ENCODE results near the gene COG5. TPM values are rescaled to one million over a fixed set of nuclear protein-coding genes. Genes with fewer than 3 reads are reported as not detected.

COG5 gene
- total RNA-seq, 1 donor from 2014 or later, result 26.8 TPM

DNA sequence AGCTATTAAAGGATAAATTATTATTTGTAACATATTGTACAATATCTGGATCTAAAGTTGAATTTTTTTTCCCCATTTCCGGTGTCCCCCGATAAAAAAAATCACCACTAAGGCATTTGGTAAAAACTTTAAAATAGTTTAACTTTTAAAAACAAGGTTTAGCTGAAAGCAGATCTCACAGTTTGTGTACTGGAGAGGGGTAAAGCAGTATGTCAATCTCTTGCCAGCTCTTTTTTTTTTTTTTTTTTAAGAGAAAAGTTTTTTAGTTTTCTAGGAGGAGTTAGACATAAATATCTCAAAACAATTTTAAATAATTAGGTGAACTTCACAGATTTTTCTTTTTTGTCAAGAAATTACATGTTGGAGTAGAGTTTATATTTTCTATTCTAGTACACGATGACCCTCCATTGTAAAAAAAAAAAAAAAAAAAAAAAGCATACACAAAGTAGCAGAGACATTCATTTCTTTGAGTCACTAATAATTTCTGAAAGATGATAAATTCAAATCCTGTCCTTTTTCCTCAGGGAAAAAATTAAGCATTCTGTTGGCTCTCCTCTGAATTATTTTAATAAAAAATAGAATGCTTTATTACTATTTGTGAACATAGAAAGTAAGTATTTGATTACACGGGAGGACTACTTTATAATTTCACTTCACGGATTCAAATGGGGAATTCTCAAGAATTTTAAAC lies 396.8 kb downstream of the COG5 start:
- Mint-ChIP-seq H3K9me3 (no peaks in the 10 kb centered on the region), H3K4me1 (peaks cover 27% of the 10 kb centered on the region), H3K27me3 (ENCODE audit: low read depth) (peaks cover 4% of the 10 kb centered on the region), H3K4me3 (peak overlapping the region; percentile 98), H3K27ac (ENCODE audit: unreplicated experiment) (peak overlapping the region; percentile 98), H3K36me3 (ENCODE audit: low read depth) (no peaks in the 10 kb centered on the region)
- TF ChIP-seq, protein P1, sequence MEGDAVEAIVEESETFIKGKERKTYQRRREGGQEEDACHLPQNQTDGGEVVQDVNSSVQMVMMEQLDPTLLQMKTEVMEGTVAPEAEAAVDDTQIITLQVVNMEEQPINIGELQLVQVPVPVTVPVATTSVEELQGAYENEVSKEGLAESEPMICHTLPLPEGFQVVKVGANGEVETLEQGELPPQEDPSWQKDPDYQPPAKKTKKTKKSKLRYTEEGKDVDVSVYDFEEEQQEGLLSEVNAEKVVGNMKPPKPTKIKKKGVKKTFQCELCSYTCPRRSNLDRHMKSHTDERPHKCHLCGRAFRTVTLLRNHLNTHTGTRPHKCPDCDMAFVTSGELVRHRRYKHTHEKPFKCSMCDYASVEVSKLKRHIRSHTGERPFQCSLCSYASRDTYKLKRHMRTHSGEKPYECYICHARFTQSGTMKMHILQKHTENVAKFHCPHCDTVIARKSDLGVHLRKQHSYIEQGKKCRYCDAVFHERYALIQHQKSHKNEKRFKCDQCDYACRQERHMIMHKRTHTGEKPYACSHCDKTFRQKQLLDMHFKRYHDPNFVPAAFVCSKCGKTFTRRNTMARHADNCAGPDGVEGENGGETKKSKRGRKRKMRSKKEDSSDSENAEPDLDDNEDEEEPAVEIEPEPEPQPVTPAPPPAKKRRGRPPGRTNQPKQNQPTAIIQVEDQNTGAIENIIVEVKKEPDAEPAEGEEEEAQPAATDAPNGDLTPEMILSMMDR (conservative IDR thresholded peaks at IDR 0.05), result no peak
- no peak for DNase-seq (ENCODE audit: low read depth, low spot score)

DNA sequence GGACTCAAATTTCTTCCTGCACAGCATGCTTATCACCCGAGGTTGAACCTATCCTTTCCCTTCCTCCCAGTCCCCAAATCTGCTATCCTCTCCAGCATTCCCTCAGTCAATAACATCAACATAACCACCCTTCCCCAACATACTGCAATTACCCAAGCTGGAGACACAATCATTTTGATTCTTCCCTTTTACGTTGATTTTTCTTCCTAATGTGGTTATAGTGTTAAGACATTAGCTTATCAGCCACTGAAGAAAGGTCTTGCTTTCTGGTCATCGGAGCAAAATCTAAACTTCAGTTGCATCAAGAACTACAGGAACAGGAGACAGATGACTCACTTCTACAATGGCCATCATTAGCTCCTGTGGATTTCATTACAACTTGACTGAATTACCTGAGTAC lies 398.4 kb downstream of the COG5 start:
- no peaks in the 10 kb centered on the region for H3K36me3 Mint-ChIP-seq (ENCODE audit: low read depth)
- peaks cover 4% of the 10 kb centered on the region for H3K27me3 Mint-ChIP-seq (ENCODE audit: low read depth)
- peaks cover 22% of the 10 kb centered on the region for H3K4me1 Mint-ChIP-seq
- no peak overlapping the region for H3K4me3 Mint-ChIP-seq
- H3K27ac Mint-ChIP-seq (ENCODE audit: unreplicated experiment), result no peak overlapping the region
- TF ChIP-seq, protein P1 (conservative IDR thresholded peaks at IDR 0.05), result no peak
- no peak for DNase-seq (ENCODE audit: low read depth, low spot score)
- no peaks in the 10 kb centered on the region for H3K9me3 Mint-ChIP-seq

DNA sequence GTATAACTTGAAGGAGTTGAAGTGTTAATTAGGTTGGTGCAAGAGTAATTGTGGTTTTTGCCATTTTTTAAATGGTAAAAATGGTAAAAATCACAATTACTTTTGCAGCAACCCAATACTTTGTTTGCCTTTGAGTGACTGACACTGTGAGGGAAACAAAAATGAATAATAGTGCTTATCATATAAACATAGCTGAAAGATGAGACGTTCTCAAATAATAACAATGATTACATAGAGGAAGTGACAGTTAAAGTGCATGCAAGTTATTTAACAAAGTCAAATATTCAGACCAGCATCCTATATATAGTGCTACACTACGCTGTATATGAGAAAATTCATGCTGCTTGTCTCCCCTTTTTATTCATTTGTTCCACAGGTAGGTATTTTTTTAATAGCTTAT lies 399.6 kb downstream of the COG5 start:
- Mint-ChIP-seq H3K36me3 (ENCODE audit: low read depth) (no peaks in the 10 kb centered on the region), H3K27ac (ENCODE audit: unreplicated experiment) (no peak overlapping the region), H3K27me3 (ENCODE audit: low read depth) (peaks cover 4% of the 10 kb centered on the region), H3K9me3 (no peaks in the 10 kb centered on the region), H3K4me3 (peak overlapping the region; percentile 35), H3K4me1 (peaks cover 16% of the 10 kb centered on the region)
- no peak for DNase-seq (ENCODE audit: low read depth, low spot score)
- TF ChIP-seq, protein P1 (conservative IDR thresholded peaks at IDR 0.05), result no peak

DNA sequence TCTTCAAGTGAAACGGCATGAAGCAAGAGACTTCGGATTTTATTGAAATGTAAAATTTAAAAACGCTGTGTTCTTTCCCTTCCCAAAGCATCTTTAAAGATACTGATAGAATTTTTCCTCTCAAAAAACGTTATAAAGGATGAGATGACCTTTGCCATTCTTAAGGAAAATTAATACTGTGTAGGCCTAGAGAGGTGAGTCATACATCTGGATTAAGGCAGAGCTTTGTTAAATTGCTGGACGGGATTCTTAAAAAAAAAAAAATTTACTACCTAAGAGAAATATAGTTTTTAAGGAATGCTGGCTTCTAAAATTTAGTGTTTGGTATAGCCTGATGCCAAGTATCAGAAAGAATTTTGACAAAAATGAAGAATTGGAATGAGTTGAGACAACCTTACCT lies 401.2 kb downstream of the COG5 start:
- TF ChIP-seq, protein P1 (conservative IDR thresholded peaks at IDR 0.05), result no peak

DNA sequence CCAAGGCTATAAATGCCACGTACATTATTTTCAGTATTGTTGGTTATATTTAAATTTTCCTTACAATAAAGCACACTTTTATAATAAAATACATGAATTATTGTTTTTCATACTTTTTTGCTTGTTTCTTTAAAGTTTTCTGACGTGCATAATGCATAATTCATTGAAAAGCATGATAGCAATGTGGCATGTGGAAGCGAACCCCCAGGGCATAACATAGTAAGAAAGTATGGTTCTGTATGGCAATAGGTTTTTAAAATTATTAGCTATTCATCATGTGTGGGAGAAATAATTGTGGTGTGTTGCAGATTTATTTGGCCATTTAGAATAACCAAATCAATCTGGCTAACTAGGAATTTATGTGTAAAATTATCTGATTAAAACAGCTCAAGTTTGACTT lies 402.3 kb downstream of the COG5 start:
- TF ChIP-seq, protein P1 (conservative IDR thresholded peaks at IDR 0.05), result no peak
- Mint-ChIP-seq H3K36me3 (ENCODE audit: low read depth) (no peaks in the 10 kb centered on the region), H3K4me1 (no peaks in the 10 kb centered on the region), H3K4me3 (no peak overlapping the region), H3K9me3 (no peaks in the 10 kb centered on the region), H3K27ac (ENCODE audit: unreplicated experiment) (no peak overlapping the region), H3K27me3 (ENCODE audit: low read depth) (no peaks in the 10 kb centered on the region)
- no peak for DNase-seq (ENCODE audit: low read depth, low spot score)

More for the DNA sequence above, 401.2 kb downstream of the COG5 start:
- no peak overlapping the region for H3K27ac Mint-ChIP-seq (ENCODE audit: unreplicated experiment)
- no peak overlapping the region for H3K4me3 Mint-ChIP-seq
- H3K9me3 Mint-ChIP-seq, result no peaks in the 10 kb centered on the region
- DNase-seq (ENCODE audit: low read depth, low spot score), result no peak
- H3K4me1 Mint-ChIP-seq, result peaks cover 4% of the 10 kb centered on the region
- H3K36me3 Mint-ChIP-seq (ENCODE audit: low read depth), result no peaks in the 10 kb centered on the region
- no peaks in the 10 kb centered on the region for H3K27me3 Mint-ChIP-seq (ENCODE audit: low read depth)

All from neural crest cell (in vitro differentiated cells).